Measurements from ENCODE around the gene EYA2. TPM values are rescaled to one million over a fixed set of nuclear protein-coding genes. Genes with fewer than 3 reads are reported as not detected.

The EYA2 gene
- total RNA-seq, 1 experiment from 2014 or later = 0.74 TPM

- no peak overlapping the region for H2BK5ac ChIP-seq (ENCODE audit: insufficient read length, low read length)
- H4K8ac ChIP-seq (replicated peaks; ENCODE audit: insufficient read length, low read depth, low read length) = no peak overlapping the region
- TF ChIP-seq CTCF (conservative IDR thresholded peaks at IDR 0.05) = no peak
- Mint-ChIP-seq H3K9me3 (peaks cover 9 to 15% of the 10 kb centered on the region in 2 experiments), H3K27me3 (ENCODE audit: low read depth) (peaks cover 1% of the 10 kb centered on the region; the same call in 1 of the 2 replicates), H3K4me3 (no peak overlapping the region), H3K4me1 (peaks cover 0 to 3% of the 10 kb centered on the region in 2 experiments; a peak in 2 of 4 replicates), H3K36me3 (ENCODE audit: insufficient read depth in 1 of 3, low read depth in 3 of 3) (peaks cover 0 to 5% (median 4%) of the 10 kb centered on the region in 3 experiments; a peak in 3 of 7 replicates), H3K27ac (no peak overlapping the region)
- no peak overlapping the region for H3K56ac ChIP-seq (ENCODE audit: insufficient read length, low read depth, low read length)
- no peaks in the 10 kb centered on the region for H3K23me2 ChIP-seq (ENCODE audit: insufficient read length, low read depth, low read length, poor library complexity, severe bottlenecking)
- no peak overlapping the region for H2BK20ac ChIP-seq (ENCODE audit: low read depth, low read length, poor library complexity, severe bottlenecking)
- no peaks in the 10 kb centered on the region for H3K79me1 ChIP-seq (ENCODE audit: insufficient read depth, low read depth, low read length, poor library complexity, severe bottlenecking)
- no peak overlapping the region for H4K5ac ChIP-seq (ENCODE audit: insufficient read length, low read depth, low read length)
- H3K79me2 ChIP-seq (ENCODE audit: insufficient read depth, low read length) = no peaks in the 10 kb centered on the region
- H3T11ph ChIP-seq (ENCODE audit: low read length) = no peak overlapping the region
- H3K9me3 ChIP-seq (ENCODE audit: control insufficient read depth, low read depth, low read length) = no peaks in the 10 kb centered on the region
- no peak overlapping the region for H3K14ac ChIP-seq (ENCODE audit: insufficient read depth, low read length)
- no peak overlapping the region for H3K4me2 ChIP-seq (ENCODE audit: insufficient read depth, insufficient read length, low read length)
- no peak overlapping the region for H2BK12ac ChIP-seq (ENCODE audit: insufficient read length, low read depth, low read length)
- H2BK120ac ChIP-seq (ENCODE audit: low read depth, low read length, poor library complexity, severe bottlenecking) = no peak overlapping the region
- H3K27ac ChIP-seq (ENCODE audit: insufficient read length, low read depth, low read length) = no peak overlapping the region
- no peak overlapping the region for H3K18ac ChIP-seq (ENCODE audit: insufficient read length, low read depth, low read length)
- no peak overlapping the region for H3K4ac ChIP-seq (ENCODE audit: low read depth, low read length)
- H3K9ac ChIP-seq (ENCODE audit: extremely low read depth, insufficient read length, low read length) = no peak overlapping the region
- no peaks in the 10 kb centered on the region for H4K20me1 ChIP-seq (ENCODE audit: control insufficient read depth, insufficient read depth, insufficient read length)
- H3K27me3 ChIP-seq (ENCODE audit: insufficient read depth, low read length) = no peaks in the 10 kb centered on the region
- DNase-seq = no peak
- H3K4me1 ChIP-seq (ENCODE audit: insufficient read depth, low read length) = no peaks in the 10 kb centered on the region
- H3K23ac ChIP-seq (ENCODE audit: insufficient read length, low read depth, low read length) = no peak overlapping the region
- H2AK5ac ChIP-seq (ENCODE audit: insufficient read length, low read length) = no peak overlapping the region
- no peak overlapping the region for H2BK15ac ChIP-seq (ENCODE audit: low read depth, low read length)
- H2AFZ ChIP-seq (ENCODE audit: low read length) = no peak overlapping the region
- WGBS (ENCODE audit: extremely low coverage, insufficient read length, low lambda C conversion rate) = no CpG with 5 or more reads among the region's 14 CpGs
- no peak overlapping the region for H4K91ac ChIP-seq (ENCODE audit: insufficient read length, low read depth, low read length)
These were observed 156.4 kb downstream of the EYA2 start for GRCh38 chr20:47050996-47051395.
